ENCODE data around the gene HDAC4.

HDAC4 gene

DNA sequence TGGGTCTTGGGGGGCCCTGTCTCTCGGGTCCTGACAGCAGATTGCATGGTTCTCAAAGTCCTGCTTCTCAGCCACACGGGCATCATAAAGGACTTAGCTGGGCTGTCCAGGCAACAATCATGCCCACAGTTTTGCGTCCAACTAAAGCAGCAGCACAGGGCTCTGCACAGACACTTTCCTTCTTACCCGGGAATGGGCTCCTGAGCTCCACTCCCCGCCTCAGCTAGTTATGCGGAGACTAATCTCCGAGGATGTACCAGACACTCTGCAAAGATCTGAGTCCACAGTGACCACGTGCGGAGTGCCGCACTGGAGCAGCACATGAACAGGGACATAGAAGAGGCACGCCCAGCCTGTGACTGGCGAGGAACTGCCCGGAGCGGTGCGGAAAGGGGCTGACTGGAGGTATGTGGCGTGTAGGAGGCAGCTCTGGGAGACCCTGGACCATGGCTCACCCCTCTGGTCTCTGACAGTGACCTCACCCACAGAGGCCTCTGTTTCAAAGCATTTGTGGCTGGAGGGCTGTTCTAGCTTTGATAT is 270.0 kb downstream of the HDAC4 start:
- DNase-seq, result no peak

DNA sequence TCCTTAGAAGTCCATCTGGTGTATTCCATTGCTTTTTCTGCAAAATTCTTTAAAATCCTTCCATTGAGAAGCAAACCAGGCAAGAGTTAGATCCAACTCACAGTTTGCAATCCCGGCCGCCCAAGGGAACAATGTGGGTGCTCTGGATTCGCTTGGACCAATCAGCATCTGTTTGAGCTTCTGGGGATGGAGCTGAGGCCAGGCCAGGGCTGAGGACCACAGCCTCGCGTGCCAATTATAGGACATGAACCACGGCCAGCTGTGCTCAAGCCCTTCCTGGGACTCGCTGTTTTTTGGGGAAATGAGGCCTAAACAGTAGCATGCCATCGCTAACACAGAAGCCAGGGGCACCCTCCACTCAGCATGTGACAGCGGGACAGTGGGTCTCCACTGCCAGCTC is 270.8 kb downstream of the HDAC4 start:
- DNase-seq, result no peak

DNA sequence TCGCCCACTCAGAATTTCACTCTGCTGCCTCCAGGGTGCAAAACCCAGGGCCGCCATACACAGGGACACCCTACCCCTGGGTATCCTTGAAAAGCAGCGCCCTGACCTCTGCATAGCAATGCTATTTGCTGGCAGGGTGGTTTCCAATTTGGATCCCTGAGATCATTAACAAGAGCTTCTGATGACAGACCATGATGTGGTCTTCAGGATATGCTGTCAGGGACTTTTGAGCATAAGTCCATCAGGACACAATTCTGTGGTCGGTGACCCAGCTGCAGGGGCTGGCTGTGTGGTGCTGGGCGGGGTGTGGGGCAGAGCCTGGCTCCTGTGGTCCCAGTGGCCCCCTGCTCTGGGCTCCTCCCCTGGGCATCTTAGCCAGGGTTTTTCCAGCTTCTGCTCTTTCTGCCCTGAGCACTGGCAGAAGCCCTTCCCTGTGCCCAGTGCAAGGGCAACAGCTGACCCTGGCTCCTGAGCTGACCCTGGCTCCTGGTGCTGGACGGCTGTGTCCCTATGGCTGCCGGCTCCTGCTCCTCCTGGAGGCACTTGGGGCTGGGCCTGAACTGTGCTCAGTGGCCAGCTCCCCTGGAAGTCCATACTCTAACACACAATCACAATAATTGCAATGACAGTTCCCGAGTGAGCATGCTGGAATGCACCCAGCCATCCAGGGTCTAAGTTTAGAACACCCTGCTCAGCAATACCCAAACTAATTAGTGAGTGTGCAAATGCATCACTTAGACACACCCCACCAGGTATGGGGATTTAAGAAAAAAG is 271.5 kb downstream of the HDAC4 start:
- DNase-seq, result no peak

DNA sequence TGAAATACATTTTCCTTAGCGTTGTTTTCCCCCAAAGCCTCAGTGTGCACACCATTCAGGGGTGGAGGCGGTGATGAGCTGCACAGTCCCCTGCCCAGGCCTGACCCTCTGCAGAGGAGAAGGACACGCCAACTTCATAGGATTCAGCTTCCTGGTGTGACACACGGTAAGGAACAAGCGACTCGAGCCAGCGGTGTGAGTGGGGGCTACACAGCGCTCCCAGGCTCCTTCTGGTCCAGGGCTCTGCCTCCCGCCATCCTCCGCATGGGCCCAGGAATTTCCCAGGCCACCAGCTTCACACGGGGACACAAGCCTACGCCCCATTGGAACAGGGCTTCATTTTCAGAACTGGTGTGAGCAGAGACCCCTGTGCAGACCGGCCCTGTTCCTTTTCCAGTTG is 272.1 kb downstream of the HDAC4 start:
- no peak for DNase-seq

DNA sequence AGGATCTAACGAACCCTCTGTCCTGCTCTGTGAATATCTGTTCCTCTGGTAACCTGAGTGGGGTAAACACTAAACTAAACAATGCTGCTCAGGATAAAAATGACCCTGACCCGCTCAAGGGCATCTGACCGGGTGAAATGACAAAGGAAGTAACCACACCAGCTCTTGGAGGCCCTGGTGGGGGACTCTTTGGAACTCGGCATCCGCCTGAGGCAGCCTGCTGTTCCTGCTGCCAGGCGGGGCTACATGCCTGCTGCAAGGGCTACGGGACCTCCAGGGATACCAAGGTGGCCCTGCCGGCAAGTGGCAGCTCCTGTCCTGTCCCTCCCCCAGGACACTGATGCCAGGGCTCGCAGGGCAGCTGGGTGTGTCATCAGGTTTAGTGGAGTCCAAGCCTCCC is 273.3 kb downstream of the HDAC4 start:
- no peak for DNase-seq

DNA sequence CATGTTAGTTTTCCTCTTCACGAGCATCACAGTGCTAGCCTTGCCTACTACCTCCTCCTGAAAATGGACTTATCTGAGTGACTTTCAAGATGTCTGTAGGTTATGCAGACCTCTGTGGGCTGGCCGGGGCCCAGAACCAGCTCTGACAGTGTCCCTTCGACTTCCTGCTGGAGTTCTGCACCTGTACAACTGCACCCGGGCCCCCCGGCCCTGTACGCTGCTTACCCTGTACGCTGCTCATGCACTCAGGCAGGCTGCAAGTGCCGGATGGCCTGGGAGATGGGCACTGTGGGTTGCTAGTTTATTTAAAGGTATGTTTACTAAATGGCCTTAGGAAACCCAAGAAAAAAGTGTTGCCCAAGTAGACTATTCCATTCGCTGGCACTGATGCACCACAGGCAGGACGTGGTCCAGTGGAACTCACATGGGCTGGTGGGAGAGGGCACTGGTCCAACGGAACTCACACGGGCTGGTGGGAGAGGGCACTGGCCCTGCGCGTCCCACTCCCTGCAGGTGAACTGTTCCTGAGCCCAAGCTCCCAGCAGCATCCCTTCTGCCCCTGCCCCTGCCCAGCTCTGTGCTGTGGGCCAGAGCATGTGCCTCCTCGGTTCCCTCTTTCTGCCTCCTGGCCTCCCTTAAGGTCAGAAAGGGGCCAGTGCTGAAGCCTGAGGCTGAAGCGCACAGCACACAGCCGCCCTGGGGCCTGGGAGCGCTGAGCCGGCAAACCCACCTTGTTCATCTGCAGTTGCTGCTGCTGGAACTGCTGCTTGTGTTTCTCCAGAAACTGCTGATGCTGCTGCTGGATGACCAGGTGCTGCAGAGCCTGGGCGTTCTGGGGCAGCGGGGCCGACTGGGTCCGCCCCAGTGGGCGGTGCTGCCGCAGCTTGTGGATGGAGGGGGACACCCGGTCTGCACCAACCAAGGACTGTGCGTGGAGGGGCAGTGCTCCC is 274.8 kb downstream of the HDAC4 start:
- no peak for DNase-seq

DNA sequence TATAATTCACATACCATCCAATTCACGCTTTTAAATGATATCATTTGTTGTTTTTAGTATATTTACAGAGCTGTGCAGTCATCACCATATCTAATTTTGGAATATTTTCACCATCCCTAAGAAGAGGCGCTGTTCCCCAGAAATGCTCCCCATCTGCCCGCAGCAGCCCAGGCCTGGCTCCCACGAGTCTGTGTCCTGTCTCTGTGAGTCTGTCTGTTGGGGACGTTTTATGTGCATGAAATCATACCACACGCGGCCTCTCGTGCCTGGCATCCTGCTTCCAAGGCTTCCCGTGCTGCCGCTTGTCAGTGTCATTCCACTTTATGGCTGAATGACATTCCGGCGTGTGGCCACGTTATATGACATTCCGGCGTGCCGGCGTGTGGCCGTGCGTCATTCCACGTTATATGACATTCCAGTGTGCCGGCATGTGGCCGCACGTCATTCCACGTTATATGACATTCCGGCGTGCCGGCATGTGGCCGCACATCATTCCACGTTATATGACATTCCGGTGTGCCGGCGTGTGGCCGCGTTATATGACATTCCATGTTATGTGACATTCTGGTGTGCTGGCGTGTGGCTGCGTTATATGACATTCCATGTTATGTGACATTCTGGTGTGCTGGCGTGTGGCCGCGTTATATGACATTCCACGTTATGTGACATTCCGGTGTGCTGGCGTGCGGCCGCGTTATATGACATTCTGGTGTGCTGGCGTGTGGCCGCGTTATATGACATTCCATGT is 276.5 kb downstream of the HDAC4 start:
- no peak for DNase-seq

DNA sequence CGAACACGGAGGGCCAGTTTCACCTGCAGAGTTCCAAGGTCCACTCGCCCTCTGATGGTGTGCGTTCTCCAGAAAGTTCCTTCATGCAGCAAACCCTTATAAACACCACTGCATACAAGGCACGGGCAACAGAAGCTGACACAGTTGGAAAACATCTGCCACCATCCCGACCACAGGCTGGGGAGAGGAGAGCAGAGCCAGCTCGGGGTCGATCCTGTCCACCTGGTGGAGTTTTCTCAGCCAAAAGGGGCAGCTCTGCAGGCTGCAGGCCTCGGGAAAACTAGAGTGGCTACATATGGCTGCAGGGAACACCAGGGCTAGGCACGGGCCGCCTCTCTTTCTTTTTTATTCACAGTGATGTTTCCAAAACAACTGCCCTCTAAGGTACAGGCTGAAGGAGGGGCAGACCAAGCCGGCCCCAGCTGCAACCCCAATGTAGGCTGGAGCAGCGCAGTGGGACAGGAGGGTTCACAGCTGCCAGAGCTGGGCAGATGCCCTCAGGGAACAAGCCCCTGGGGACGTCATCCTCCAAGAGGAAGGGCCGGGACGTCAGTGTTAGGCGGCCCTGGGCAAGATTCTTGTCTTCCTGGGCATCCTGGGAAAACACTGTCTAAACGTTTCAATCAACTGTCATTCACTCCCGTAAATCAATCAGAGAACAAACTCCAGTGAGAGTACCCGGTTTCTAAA is 278.3 kb downstream of the HDAC4 start:
- DNase-seq, result no peak

DNA sequence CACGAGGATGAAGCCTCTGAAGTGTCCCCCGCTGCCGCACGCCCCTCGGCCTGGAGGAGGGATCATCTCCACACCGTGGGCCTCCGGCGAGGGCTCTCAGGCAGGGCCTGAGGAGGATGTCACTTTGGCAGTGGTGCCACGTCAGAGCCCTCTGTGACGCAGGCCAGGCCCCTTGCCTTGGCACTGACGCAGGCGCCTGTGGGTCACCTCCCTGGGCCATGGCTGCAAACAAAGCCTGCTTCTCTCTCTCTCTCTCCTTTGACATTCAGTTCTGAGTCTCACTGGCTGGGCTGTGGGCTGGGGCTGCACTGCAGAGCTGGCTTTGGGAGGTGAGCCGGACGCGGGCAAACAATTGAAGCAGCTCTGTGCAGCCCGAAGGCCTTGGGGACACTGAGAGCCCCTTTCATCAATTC is 279.2 kb downstream of the HDAC4 start:
- no peak for DNase-seq

DNA sequence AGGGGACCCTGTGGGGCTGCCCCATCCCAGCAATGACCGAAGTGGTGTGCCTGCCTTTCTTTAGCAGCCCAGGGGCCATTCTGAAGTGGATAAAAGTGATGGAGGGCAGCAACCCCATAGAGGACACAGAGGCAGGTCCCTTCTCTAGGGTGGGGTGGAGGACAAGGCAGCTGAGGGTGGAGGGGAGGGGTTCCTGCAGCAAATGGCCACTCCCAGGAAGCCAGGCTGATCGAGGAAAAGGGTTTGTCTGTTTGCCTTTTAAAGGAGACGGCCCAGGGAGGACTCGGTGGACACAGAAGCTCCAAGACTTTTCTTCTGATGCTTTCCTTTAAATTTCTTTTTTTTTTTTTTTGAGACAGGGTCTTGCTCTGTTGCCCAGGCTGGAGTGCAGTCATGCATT is 280.2 kb downstream of the HDAC4 start:
- DNase-seq, result no peak

DNA sequence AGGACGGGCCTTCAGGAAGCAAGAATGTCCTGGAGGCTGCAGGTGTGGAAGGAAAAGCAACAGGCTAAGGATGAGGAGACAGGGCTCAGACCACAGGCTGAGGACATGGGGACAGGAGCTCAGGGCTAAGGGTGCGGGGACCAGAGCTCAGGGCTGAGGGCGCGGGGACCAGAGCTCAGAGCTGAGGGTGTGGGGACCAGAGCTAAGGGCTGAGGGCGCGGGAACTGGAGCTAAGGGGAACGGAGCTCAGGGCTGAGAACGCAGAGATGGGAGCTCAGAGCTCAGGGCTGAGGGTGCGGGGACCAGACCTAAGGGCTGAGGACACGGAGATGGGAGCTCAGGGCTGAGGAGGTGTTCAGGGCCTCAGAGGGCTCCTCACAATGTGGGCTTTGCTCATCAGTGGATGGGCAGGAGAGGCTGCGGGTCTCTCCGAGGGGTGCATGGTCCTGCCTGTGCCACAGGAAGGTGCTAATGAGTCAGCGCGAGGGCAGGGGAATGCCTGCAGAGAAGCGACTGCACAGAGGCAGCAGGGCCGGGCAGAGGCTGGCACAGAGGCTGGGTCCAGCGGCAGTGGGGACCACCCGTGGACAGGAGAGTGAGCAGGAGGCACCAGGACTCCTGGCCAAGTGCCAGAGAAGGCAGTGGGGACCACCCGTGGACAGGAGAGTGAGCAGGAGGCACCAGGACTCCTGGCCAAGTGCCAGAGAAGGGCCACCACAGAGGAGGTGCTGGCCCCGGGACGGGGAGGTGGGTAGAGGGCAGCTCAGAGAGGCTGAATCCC is 281.3 kb downstream of the HDAC4 start:
- DNase-seq, result no peak

DNA sequence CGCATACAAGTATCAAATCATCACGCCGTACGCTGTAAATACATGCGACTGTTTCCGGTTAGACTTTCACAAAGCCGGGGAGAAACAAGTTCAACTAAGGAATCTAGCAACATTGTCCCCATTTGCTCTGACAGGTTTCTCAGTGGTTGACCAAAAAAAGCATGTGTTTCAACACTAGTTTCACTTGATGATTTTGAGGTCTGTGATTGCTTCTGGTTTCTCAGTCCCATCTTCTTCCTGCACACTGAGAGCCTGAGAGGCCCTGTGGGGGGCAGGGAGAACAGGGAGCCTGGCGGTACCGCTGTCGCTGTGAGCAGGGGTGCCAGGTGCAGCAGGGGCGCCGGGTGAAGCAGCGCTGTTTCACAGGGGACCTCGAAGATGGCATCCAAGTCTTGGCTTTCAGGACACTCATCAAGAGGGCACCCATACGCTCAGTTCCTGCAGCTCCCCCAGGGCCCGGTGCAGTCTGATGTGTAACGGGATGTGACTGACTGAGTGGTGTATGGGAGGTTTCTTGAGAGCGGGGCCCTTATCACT is 282.1 kb downstream of the HDAC4 start:
- DNase-seq, result no peak

DNA sequence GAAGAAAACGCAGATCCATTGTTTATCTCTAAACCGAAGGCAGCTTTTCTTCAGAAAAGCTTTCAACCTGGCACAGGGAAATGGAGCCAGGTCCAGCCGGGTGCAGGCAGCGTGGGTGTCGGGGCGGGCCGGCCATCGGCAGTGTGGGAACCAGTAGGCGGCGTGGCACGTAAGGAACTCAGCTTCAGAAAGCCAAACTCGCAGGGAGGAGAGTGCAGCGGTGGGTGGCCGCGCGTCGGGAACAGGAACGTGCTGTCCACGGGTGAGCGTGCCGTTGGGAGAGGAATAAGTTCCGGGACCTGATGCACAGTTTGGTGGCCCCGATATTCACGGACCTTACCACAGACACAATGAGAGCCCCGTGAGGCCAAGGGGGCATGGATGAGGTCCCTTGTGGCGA is 282.6 kb downstream of the HDAC4 start:
- DNase-seq, result no peak

DNA sequence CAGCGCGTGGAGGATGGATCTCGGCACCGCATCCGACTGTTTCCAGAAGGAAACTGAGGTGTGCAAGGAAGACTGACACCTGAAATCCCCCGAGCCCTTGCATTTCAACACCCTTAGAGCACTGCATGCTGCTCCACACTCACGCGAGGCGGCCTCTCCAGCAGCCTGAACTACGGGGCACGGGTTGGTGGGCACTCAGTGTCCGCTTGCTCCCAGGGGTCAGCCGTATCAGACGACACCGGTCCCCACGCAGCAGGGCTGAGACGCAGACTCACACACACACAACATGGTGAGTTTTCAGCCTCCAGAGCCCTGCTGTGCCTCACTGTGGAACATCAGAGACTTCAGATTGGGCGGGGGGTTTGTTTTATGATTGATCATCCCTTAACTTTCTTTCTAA is 283.0 kb downstream of the HDAC4 start:
- no peak for DNase-seq

DNA sequence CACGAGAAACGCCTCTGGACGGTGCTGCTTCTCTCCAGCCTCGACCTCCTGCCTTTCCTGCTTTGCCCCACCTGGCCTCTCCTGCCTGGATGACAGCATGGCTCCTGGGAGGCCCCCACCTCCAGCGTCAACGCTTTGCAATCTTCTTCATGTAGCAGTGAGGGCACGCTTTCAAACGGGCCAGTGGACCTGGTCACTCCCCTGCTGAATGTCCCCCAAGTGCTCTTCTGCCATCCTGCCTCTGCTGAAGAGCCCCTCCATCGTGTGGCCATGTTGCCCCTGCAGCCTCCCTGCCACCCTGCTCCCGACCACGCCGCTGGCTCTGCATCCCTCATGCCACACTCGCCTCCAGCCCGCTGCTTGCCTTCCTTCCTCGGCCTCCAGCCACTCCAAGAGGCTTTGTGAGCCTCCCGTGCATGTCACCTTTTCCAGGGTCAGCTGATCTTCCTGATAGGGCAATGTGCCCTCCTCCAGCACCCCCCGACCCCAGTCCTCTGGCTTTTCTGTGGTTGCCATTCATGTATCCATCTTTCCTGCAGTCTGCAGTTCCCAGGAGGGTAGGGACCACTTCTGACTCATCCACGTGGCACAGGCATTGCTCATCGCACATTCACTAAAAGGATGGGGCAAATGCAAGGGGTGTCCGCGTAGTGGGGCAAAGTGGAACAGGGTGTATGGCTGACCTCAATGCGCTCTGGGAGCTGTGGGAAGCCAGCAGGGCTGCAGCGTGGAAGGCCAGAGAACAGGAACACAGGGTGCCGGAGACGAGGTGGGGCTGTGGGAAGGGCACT is 284.2 kb downstream of the HDAC4 start:
- DNase-seq, result no peak

DNA sequence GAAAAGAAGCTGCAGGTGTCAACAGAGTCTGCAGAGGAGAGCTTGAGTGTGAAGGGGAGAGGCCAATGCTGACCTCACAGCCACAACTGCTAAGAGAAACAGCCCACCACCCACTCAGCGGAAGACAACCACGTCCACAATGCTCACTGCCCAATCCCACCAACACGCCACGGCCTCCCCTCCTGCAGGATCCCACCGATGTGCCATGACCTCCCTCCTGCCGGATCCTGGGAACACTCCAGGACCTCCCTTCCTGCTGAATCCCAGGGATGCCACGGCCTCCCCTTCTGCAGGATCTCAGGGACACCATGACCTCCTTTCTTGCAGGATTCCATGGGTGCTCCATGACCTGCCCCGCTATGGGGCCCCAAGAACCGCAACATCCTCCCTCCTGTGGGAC is 285.2 kb downstream of the HDAC4 start:
- no peak for DNase-seq

DNA sequence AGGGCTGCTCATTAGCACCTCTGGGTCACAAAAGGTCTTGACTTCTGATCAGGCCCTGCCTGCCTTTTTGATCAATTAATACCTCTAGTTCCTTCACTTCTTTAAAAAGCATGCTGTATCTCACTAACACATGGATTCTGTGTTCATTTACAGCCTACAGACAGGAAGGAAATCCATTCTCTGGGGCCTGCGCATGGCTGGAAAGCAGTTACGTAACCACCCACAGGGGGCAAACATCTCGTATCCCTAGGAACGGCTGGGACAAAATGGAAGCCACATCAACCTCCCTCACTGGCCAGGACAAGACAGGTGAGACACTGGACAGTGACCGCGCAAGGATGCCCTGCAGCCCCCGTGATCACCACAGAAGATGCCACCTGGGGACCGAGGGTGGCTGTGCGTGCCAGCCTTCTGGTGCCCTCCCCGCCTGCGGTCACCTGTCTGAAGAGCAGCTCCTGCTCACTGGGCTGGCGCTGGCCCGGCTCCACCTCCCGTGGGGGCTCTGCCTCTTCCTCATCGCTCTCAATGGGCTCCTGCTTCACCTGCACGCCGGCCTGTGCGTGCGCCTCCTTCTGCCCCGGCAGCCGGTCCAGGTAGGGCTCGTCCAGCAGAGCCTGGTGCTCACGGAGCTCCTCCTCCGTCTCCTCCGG is 286.1 kb downstream of the HDAC4 start:
- no peak for DNase-seq

DNA sequence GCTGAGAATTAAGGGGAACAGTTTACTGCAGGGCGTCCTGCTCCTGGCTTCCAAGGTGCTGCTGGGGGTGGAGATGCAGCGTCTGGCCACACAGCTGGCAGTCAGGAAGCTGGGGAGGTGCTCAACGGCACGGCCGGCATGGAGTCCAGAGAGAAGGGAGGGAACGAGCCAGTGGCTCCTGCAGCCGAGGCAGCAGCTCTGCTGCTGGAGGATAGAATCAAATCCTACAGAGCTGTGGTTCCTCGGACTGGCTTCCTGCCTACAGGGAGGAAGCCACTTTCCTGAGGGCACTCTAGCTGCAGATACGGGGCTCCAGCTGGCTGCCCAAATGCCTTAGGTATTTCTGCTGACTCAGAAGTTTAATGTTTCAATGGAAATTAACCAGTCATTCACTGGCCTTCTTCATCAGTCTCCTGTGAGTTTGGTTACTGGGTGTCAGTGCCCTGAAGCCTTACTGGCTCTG is 286.7 kb downstream of the HDAC4 start:
- no peak for DNase-seq

DNA sequence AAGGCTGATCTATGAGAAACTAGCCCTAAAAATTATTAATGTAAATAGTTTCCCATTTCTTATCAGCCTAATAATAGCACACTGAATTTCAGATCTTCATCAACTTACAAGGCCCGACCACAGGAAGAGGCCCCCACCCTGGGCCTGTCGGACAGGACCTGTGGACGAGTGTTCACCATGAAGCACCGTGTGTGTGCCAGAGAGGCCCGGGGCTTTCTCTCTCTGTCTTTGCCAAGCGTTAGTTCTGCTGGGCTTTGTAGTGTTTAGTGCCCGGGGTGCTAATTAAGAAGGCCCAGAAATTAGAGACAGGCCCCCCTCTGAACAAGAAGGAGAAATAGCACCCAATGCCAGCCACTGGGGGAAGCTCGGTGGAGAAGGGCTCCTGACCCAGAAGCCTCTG is 287.2 kb downstream of the HDAC4 start:
- DNase-seq, result no peak

DNA sequence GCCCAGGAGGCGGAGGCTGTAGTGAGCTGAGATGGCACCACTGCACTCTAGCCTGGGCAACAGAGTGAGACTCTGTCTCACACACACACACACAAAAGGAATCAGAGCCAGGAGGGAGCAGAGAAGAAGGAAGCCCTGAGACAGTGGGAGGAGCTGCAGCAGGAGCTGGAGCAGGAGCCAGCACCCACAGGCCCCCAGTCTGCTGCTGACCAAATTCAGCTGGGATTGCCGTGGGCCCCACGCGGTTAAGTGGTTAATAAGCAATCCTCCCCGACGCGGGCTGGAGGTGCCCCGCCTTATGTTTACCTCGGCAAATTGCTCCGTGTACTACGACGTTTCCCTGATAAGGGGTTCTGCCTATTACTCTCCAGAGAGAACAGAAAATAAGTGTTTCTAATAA is 287.6 kb downstream of the HDAC4 start:
- DNase-seq, result no peak

Measured in amniotic stem cell (primary cell).